Stimulated activated CD4-positive, alpha-beta T cell treated with anti-CD3 and anti-CD28 coated beads, Interleukin-4, amount 100 ng/mL, for 4 hours (primary cell): ENCODE results near the gene IQGAP1.

Experiments
- DNase-seq, 2 experiments: peaks; one replicate each; pipeline ENCODE4 v3.0.0-alpha.2; 2020

Gene IQGAP1

GRCh38 chr15:90540768-90541167, 152.7 kb downstream of the IQGAP1 start:
- no peak for DNase-seq

GRCh38 chr15:90545095-90545494, 157.1 kb downstream of the IQGAP1 start:
- DNase-seq = no peak

GRCh38 chr15:90547540-90547939, 159.5 kb downstream of the IQGAP1 start:
- DNase-seq = no peak

GRCh38 chr15:90550919-90551318, 162.9 kb downstream of the IQGAP1 start:
- no peak for DNase-seq
